CD4-positive, alpha-beta memory T cell (primary cell): ENCODE measurements around the gene GLMP. TPM values are rescaled to one million over a fixed set of nuclear protein-coding genes. Genes with fewer than 3 reads are reported as not detected.

Experiments used
- CTCF ChIA-PET: fragments of 350-600 bp; sonication (Branson Sonifier 250); formaldehyde crosslinking; loops from one replicate; lab custom pipeline; 2021; ENCODE audit warnings: inconsistent platforms; ENCODE audit not compliant: partially characterized antibody; lab: Charles Lee
- POLR2A ChIA-PET: fragments of 350-600 bp; sonication (Branson Sonifier 250); formaldehyde crosslinking; loops from one replicate; lab custom pipeline; 2021; ENCODE audit not compliant: partially characterized antibody; lab: Charles Lee
- DNase-seq, 5 donors: peaks; one replicate each; pipeline versions ENCODE4 v3.0.0 to v3.0.0-alpha.2; 2020 to 2022; ENCODE audit warnings: mixed read lengths in 1 of 5
- H3K27ac ChIP-seq: one replicate; pipeline ENCODE4 v1.7.0; 2013; ENCODE audit warnings: low read depth, low read length
- H3K27me3 ChIP-seq: 2 replicates; pipeline ENCODE4 v1.7.0; 2013; ENCODE audit warnings: mild to moderate bottlenecking, low read length, moderate library complexity; ENCODE audit not compliant: insufficient read depth
- H3K36me3 ChIP-seq: 2 replicates; pipeline ENCODE4 v1.7.0; 2013; ENCODE audit warnings: mild to moderate bottlenecking, low read length, moderate library complexity; ENCODE audit not compliant: insufficient read depth
- H3K4me1 ChIP-seq: 2 replicates; pipeline ENCODE4 v1.7.0; 2013; ENCODE audit warnings: mild to moderate bottlenecking, low read length, moderate library complexity; ENCODE audit not compliant: insufficient read depth
- H3K4me3 ChIP-seq, 2 donors: one replicate each; pipeline ENCODE4 v1.7.0; 2013; ENCODE audit warnings: low read length in 2 of 2, mild to moderate bottlenecking in 1 of 2
- H3K9me3 ChIP-seq, 2 donors: one replicate each; pipeline ENCODE4 v1.7.0; 2013; ENCODE audit warnings: low read length in 2 of 2, control low read depth in 1 of 2; ENCODE audit not compliant: control insufficient read depth in 1 of 2
- H3K27ac Mint-ChIP-seq, 7 donors: one replicate each; pipeline ENCODE4 v1.8.0; 2020 to 2021; ENCODE audit warnings: mixed read lengths in 7 of 7, mild to moderate bottlenecking in 6 of 7, inconsistent platforms in 3 of 7, moderate library complexity in 3 of 7
- H3K27me3 Mint-ChIP-seq, 2 donors: one replicate each; pipeline ENCODE4 v1.8.0; 2020 to 2021; ENCODE audit warnings: mixed read lengths in 2 of 2
- H3K36me3 Mint-ChIP-seq, 2 donors: one replicate each; pipeline ENCODE4 v1.8.0; 2020 to 2021; ENCODE audit warnings: mixed read lengths in 2 of 2, inconsistent platforms in 1 of 2, mild to moderate bottlenecking in 1 of 2
- H3K4me1 Mint-ChIP-seq, 4 donors: one replicate each; pipeline ENCODE4 v1.8.0; 2020 to 2021; ENCODE audit warnings: mixed read lengths in 4 of 4, mild to moderate bottlenecking in 1 of 4
- H3K4me3 Mint-ChIP-seq, 8 donors: one replicate each; pipeline ENCODE4 v1.8.0; 2020 to 2021; ENCODE audit warnings: mixed read lengths in 8 of 8, mild to moderate bottlenecking in 7 of 8, moderate library complexity in 6 of 8, inconsistent platforms in 3 of 8
- H3K9me3 Mint-ChIP-seq, 8 donors: one replicate each; pipeline ENCODE4 v1.8.0; 2020 to 2021; ENCODE audit warnings: mixed read lengths in 8 of 8, mild to moderate bottlenecking in 5 of 8, inconsistent platforms in 3 of 8, moderate library complexity in 1 of 8
- intact Hi-C: fragments of 100-400 bp; cut with micrococcal nuclease; formaldehyde crosslinking; loops from one replicate; pipeline ENCODE4 v1.15.1; 2023
- polyA plus RNA-seq, 2 donors: library from polyadenylated mRNA; unstranded; fragments of 300-500 nt; fragmentation: Illumina TruSeq; gene quantifications; one replicate each; pipeline ENCODE4 v1.2.3, GENCODE V29; 2021
- total RNA-seq, 2 experiments: library from RNA; stranded (reverse); gene quantifications; one replicate each; pipeline ENCODE4 v1.2.3, GENCODE V29; 2021

GLMP gene
- total and polyA plus RNA-seq, 4 experiments from 2014 or later: 21.3 to 28.4 (median 22.8) TPM

- POLR2A ChIA-PET: no interaction called here
- peaks cover 25% of the 10 kb centered on the region for H3K36me3 ChIP-seq
- Mint-ChIP-seq H3K9me3 (no peaks in the 10 kb centered on the region), H3K27me3 (no peaks in the 10 kb centered on the region), H3K36me3 (peaks cover 7 to 26% of the 10 kb centered on the region in 2 donors), H3K27ac (peak within 1 kb of the TSS in 6 of 7 donors; percentile 15 to 62 (median 48)), H3K4me3 (peak within 1 kb of the TSS in 5 of 8 donors; percentile 26 to 39 (median 31)), H3K4me1 (peaks cover 14 to 38% (median 23%) of the 10 kb centered on the region in 4 donors)
- intact Hi-C loops: no loop called here
- no peaks in the 10 kb centered on the region for H3K9me3 ChIP-seq
- H3K27me3 ChIP-seq: no peaks in the 10 kb centered on the region
- H3K27ac ChIP-seq: no peak within 1 kb of the TSS
- CTCF ChIA-PET: interaction anchor here (0.6 kb wide), 1 partner anchor 20 kb away, joined by 6 read pairs; no protein-coding TSS in a partner anchor
- peaks cover 28% of the 10 kb centered on the region for H3K4me1 ChIP-seq
- H3K4me3 ChIP-seq: no peak within 1 kb of the TSS
- DNase-seq: no peak
These were observed 47.8 kb downstream of the GLMP start, which contains the start of gene PAQR6 for GRCh38 chr1:156247460-156248322. Gene PAQR6 (minus strand): TSS chr1:156248056. CDS start chr1:156246731, 1,325 bp downstream.

- no peak for DNase-seq
- Mint-ChIP-seq H3K9me3 (no peaks in the 10 kb centered on the region), H3K27me3 (no peaks in the 10 kb centered on the region), H3K36me3 (peaks cover 0 to 18% of the 10 kb centered on the region in 2 donors), H3K27ac (peak overlapping the region in 1 of 7 donors; percentile 17), H3K4me3 (peak overlapping the region in 3 of 8 donors; percentile 28 to 71 (median 56)), H3K4me1 (peaks cover 10 to 30% (median 20%) of the 10 kb centered on the region in 4 donors)
- no peak overlapping the region for H3K4me3 ChIP-seq
- CTCF ChIA-PET: interaction anchor here (0.8 kb wide), 1 partner anchor 10 kb away, joined by 3 read pairs; no protein-coding TSS in a partner anchor
- intact Hi-C loops: no loop called here
- peaks cover 27% of the 10 kb centered on the region for H3K4me1 ChIP-seq
- POLR2A ChIA-PET: interaction anchor here (0.9 to 1.8 kb wide), 3 partner anchors 34 to 53 kb away, joined by 3 to 17 read pairs (median 3); partner anchors contain the start of genes PMF1, SLC25A44 and SMG5
- no peaks in the 10 kb centered on the region for H3K27me3 ChIP-seq
- H3K27ac ChIP-seq: no peak overlapping the region
- H3K36me3 ChIP-seq: peaks cover 17% of the 10 kb centered on the region
- H3K9me3 ChIP-seq: no peaks in the 10 kb centered on the region
These were observed 48.6 kb downstream of the GLMP start for GRCh38 chr1:156246781-156247459.

- H3K27me3 ChIP-seq: no peaks in the 10 kb centered on the region
- Mint-ChIP-seq H3K36me3 (peaks cover 0 to 18% of the 10 kb centered on the region in 2 donors), H3K4me3 (peak overlapping the region; percentile 45 to 71 (median 60)), H3K27ac (peak overlapping the region in 6 of 7 donors; percentile 41 to 77 (median 64)), H3K9me3 (no peaks in the 10 kb centered on the region), H3K27me3 (no peaks in the 10 kb centered on the region), H3K4me1 (peaks cover 10 to 24% (median 18%) of the 10 kb centered on the region in 4 donors)
- intact Hi-C loops: no loop called here
- DNase-seq: no peak
- peaks cover 11% of the 10 kb centered on the region for H3K36me3 ChIP-seq
- peaks cover 21% of the 10 kb centered on the region for H3K4me1 ChIP-seq
- no peak overlapping the region for H3K27ac ChIP-seq
- H3K9me3 ChIP-seq: no peaks in the 10 kb centered on the region
- POLR2A ChIA-PET: interaction anchor here (0.6 to 1.8 kb wide), 8 partner anchors 33 to 566 kb away, joined by 3 to 17 read pairs (median 3); partner anchors contain the start of genes GLMP, MEF2D, PMF1 and SLC25A44
- CTCF ChIA-PET: interaction anchor here (0.8 to 1.2 kb wide), 3 partner anchors 11 to 116 kb away, joined by 3 read pairs; no protein-coding TSS in a partner anchor
- H3K4me3 ChIP-seq: peak overlapping the region in 1 of 2 donors; percentile 58
These were observed 49.2 kb downstream of the GLMP start for GRCh38 chr1:156246241-156246780.

GRCh38 chr1:156245451-156246232 is 49.8 kb downstream of the GLMP start:
- Histone ChIP-seq H3K9me3 (no peaks in the 10 kb centered on the region), H3K36me3 (peaks cover 5% of the 10 kb centered on the region), H3K27me3 (no peaks in the 10 kb centered on the region), H3K4me3 (peak overlapping the region in 1 of 2 donors; percentile 58), H3K27ac (no peak overlapping the region), H3K4me1 (peaks cover 17% of the 10 kb centered on the region)
- ChIA-PET CTCF (interaction anchor here (0.8 to 1.2 kb wide), 3 partner anchors 12 to 116 kb away, joined by 3 read pairs; no protein-coding TSS in a partner anchor), POLR2A (interaction anchor here (0.6 to 1.8 kb wide), 9 partner anchors 20 to 565 kb away, joined by 3 to 17 read pairs (median 3); partner anchors contain the start of genes GLMP, MEF2D, PMF1 and SLC25A44)
- H3K36me3 Mint-ChIP-seq: peaks cover 0 to 20% of the 10 kb centered on the region in 2 donors
- intact Hi-C loops: no loop called here
- no peaks in the 10 kb centered on the region for H3K9me3 Mint-ChIP-seq
- H3K27me3 Mint-ChIP-seq: no peaks in the 10 kb centered on the region
- peak overlapping the region; percentile 81 to 92 (median 84) for H3K4me3 Mint-ChIP-seq
- H3K27ac Mint-ChIP-seq: peak overlapping the region in 6 of 7 donors; percentile 20 to 87 (median 80)
- DNase-seq: peak in 4 of 5 donors; percentile 35 to 43 (median 35)
- H3K4me1 Mint-ChIP-seq: peaks cover 10 to 22% (median 16%) of the 10 kb centered on the region in 4 donors

- Histone ChIP-seq H3K4me3 (no peak overlapping the region), H3K27me3 (no peaks in the 10 kb centered on the region), H3K36me3 (peaks cover 4% of the 10 kb centered on the region), H3K9me3 (no peaks in the 10 kb centered on the region), H3K4me1 (peaks cover 17% of the 10 kb centered on the region), H3K27ac (no peak overlapping the region)
- no peaks in the 10 kb centered on the region for H3K9me3 Mint-ChIP-seq
- POLR2A ChIA-PET: interaction anchor here (1.5 kb wide), 1 partner anchor 51 kb away, joined by 3 read pairs; the partner anchor contains the start of gene GLMP
- no peaks in the 10 kb centered on the region for H3K27me3 Mint-ChIP-seq
- CTCF ChIA-PET: no interaction called here
- intact Hi-C loops: no loop called here
- peak overlapping the region in 2 of 7 donors; percentile 20 to 70 for H3K27ac Mint-ChIP-seq
- peaks cover 10 to 22% (median 13%) of the 10 kb centered on the region in 4 donors for H3K4me1 Mint-ChIP-seq
- H3K4me3 Mint-ChIP-seq: peak overlapping the region; percentile 65 to 92 (median 82)
- H3K36me3 Mint-ChIP-seq: peaks cover 4 to 20% of the 10 kb centered on the region in 2 donors
- no peak for DNase-seq
These were observed 50.8 kb downstream of the GLMP start for GRCh38 chr1:156244712-156245111.

- Mint-ChIP-seq H3K27me3 (no peaks in the 10 kb centered on the region), H3K9me3 (no peaks in the 10 kb centered on the region), H3K36me3 (peaks cover 5 to 20% of the 10 kb centered on the region in 2 donors), H3K27ac (no peak overlapping the region), H3K4me1 (peaks cover 10 to 22% (median 13%) of the 10 kb centered on the region in 4 donors), H3K4me3 (peak overlapping the region in 4 of 8 donors; percentile 10 to 92 (median 35))
- Histone ChIP-seq H3K4me3 (no peak overlapping the region), H3K4me1 (peaks cover 17% of the 10 kb centered on the region), H3K27me3 (no peaks in the 10 kb centered on the region), H3K27ac (no peak overlapping the region), H3K36me3 (peaks cover 10% of the 10 kb centered on the region), H3K9me3 (no peaks in the 10 kb centered on the region)
- CTCF ChIA-PET: no interaction called here
- DNase-seq: no peak
- intact Hi-C loops: no loop called here
- POLR2A ChIA-PET: interaction anchor here (0.8 kb wide), 1 partner anchor 17 kb away, joined by 3 read pairs; no protein-coding TSS in a partner anchor
These were observed 51.4 kb downstream of the GLMP start for GRCh38 chr1:156244126-156244525.
